Measurements from ENCODE around the gene XRN2. TPM values are rescaled to one million over a fixed set of nuclear protein-coding genes. Genes with fewer than 3 reads are reported as not detected.

Gene XRN2
- total RNA-seq, 1 experiment from 2014 or later: 77.7 TPM

- no peak for TF ChIP-seq TCF7L2 (IDR thresholded peaks at IDR 0.05; ENCODE audit: low read depth, low read length)
- no peak for TF ChIP-seq CTCF (IDR thresholded peaks at IDR 0.05)
- TF ChIP-seq POLR2AphosphoS5 (IDR thresholded peaks at IDR 0.05; ENCODE audit: low read depth, low read length): no peak
- no peak for TF ChIP-seq REST (IDR thresholded peaks at IDR 0.05; ENCODE audit: insufficient read depth in 1 of 2, low read depth in 2 of 2, low read length in 1 of 2)
- no peak for TF ChIP-seq SIN3A (IDR thresholded peaks at IDR 0.05; ENCODE audit: borderline replicate concordance, insufficient read depth, low read depth, low read length)
- intact Hi-C loops (cut with micrococcal nuclease; ENCODE audit: unreplicated experiment): no loop called here
- H3K4me3 ChIP-seq (ENCODE audit: low read depth in 2 of 2, low read length in 2 of 2): no peak overlapping the region
- no peaks in the 10 kb centered on the region for H3K27me3 ChIP-seq (ENCODE audit: control insufficient read depth, insufficient read depth, low read length)
- ChIA-PET CTCF (no interaction called here), POLR2A (no interaction called here)
- H3K4me1 ChIP-seq (ENCODE audit: control insufficient read depth, insufficient read depth, low read length): 0 out of 2 replicates have a peak, but pooled peaks cover 2% of the 10 kb centered on the region
- H3K36me3 ChIP-seq (ENCODE audit: control insufficient read depth, insufficient read depth, low read length): peaks cover 9% of the 10 kb centered on the region
- BruUV-seq (replicated peaks): no TSS peak
- no peaks in the 10 kb centered on the region for H3K9me3 ChIP-seq (ENCODE audit: control insufficient read depth, insufficient read depth, low read depth, low read length)
- in situ Hi-C loops (cut with HindIII; ENCODE audit: low pct_unique_long_range_greater_than_20kb, low sequenced_read_pairs): no loop called here
- ATAC-seq: no peak
- no peak overlapping the region for H3K27ac ChIP-seq (ENCODE audit: low read length)
- DNase-seq (ENCODE audit: low read depth, low spot score): no peak
These were observed 74.6 kb downstream of the XRN2 start for GRCh38 chr20:21377701-21378100.

- no peaks in the 10 kb centered on the region for H3K9me3 ChIP-seq (ENCODE audit: control insufficient read depth, insufficient read depth, low read depth, low read length)
- H3K4me3 ChIP-seq (ENCODE audit: low read depth in 2 of 2, low read length in 2 of 2): no peak overlapping the region
- TF ChIP-seq POLR2AphosphoS5 (IDR thresholded peaks at IDR 0.05; ENCODE audit: low read depth, low read length): no peak
- no peak for TF ChIP-seq CTCF (IDR thresholded peaks at IDR 0.05)
- TF ChIP-seq REST (IDR thresholded peaks at IDR 0.05; ENCODE audit: insufficient read depth in 1 of 2, low read depth in 2 of 2, low read length in 1 of 2): no peak
- no peak for TF ChIP-seq SIN3A (IDR thresholded peaks at IDR 0.05; ENCODE audit: borderline replicate concordance, insufficient read depth, low read depth, low read length)
- TF ChIP-seq TCF7L2 (IDR thresholded peaks at IDR 0.05; ENCODE audit: low read depth, low read length): no peak
- no peak overlapping the region for H3K27ac ChIP-seq (ENCODE audit: low read length)
- CTCF ChIA-PET: no interaction called here
- POLR2A ChIA-PET: no interaction called here
- H3K4me1 ChIP-seq (ENCODE audit: control insufficient read depth, insufficient read depth, low read length): 0 out of 2 replicates have a peak, but pooled peaks cover 2% of the 10 kb centered on the region
- no peaks in the 10 kb centered on the region for H3K27me3 ChIP-seq (ENCODE audit: control insufficient read depth, insufficient read depth, low read length)
- DNase-seq (ENCODE audit: low read depth, low spot score) (no peak), ATAC-seq (no peak)
- no TSS peak for BruUV-seq (replicated peaks)
- intact Hi-C loops (cut with micrococcal nuclease; ENCODE audit: unreplicated experiment) (no loop called here), in situ Hi-C loops (cut with HindIII; ENCODE audit: low pct_unique_long_range_greater_than_20kb, low sequenced_read_pairs) (no loop called here)
- H3K36me3 ChIP-seq (ENCODE audit: control insufficient read depth, insufficient read depth, low read length): peaks cover 14% of the 10 kb centered on the region
These were observed 75.1 kb downstream of the XRN2 start for GRCh38 chr20:21378259-21378658.
